Measurements from ENCODE around the gene APOF. TPM values are rescaled to one million over a fixed set of nuclear protein-coding genes. Genes with fewer than 3 reads are reported as not detected.

The APOF gene
- total and polyA plus RNA-seq, 10 of the 15 experiments (the other 5 are each of a cell fraction or from before 2014, with no cell fraction given), result 0.04 to 0.19 (median 0.11) TPM; not detected in 5

GRCh38 chr12:56333679-56334489 lies 28.8 kb downstream of the APOF start, which contains the start of gene PAN2 (continued):
- peak; percentile 81 for TF ChIP-seq SKIL (IDR thresholded peaks at IDR 0.05; ENCODE audit: low read depth, poor library complexity, severe bottlenecking)
- peak; percentile 96 for TF ChIP-seq NR2F1 (conservative IDR thresholded peaks at IDR 0.05)
- TF ChIP-seq MEF2B (IDR thresholded peaks at IDR 0.05; ENCODE audit: partially characterized antibody, poor library complexity, severe bottlenecking), result peak; percentile 96
- TF ChIP-seq RFX5 (IDR thresholded peaks at IDR 0.05; ENCODE audit: low read depth, low read length), result peak; percentile 83
- TF ChIP-seq HDAC2 (IDR thresholded peaks at IDR 0.05), result no peak
- TF ChIP-seq HDAC6 (IDR thresholded peaks at IDR 0.05; ENCODE audit: unreplicated experiment), result peak; percentile 53
- TF ChIP-seq RUNX3 (IDR thresholded peaks at IDR 0.05; ENCODE audit: low read length), result peak; percentile 69
- no peak for TF ChIP-seq SRF (IDR thresholded peaks at IDR 0.05; ENCODE audit: low read depth in 2 of 2, low read length in 2 of 2)

- peaks cover 19% of the 10 kb centered on the region for H3K4me1 ChIP-seq (ENCODE audit: control insufficient read depth, insufficient read depth, low read length)
- TSS peak; percentile 89 for BruUV-seq (replicated peaks)
- H3K9ac ChIP-seq (ENCODE audit: control insufficient read depth, insufficient read depth, low read length), result peak overlapping the region; percentile 99
- in situ Hi-C loops (cut with MboI) (no loop called here), intact Hi-C loops (cut with micrococcal nuclease; ENCODE audit: unreplicated experiment) (loop anchor here (1.0 to 5.0 kb wide), 2 partner anchors 27 to 129 kb away; partner anchors contain the start of gene STAT2)
- H3K27me3 ChIP-seq (replicated peaks in 1 of 2; ENCODE audit: control insufficient read depth in 2 of 2, insufficient read depth in 2 of 2, low read length in 1 of 2), result no peaks in the 10 kb centered on the region
- peak overlapping the region; percentile 94 for H3K4me2 ChIP-seq (ENCODE audit: control insufficient read depth, insufficient read depth)
- WGBS (ENCODE audit: insufficient coverage, insufficient replicate concordance, low lambda C conversion rate, missing lambda C conversion rate), result 4% methylated on average over 8 of the region's 8 CpGs
- ChIA-PET RAD21 (ENCODE audit: unreplicated experiment) (interaction anchor here (0.8 to 2.2 kb wide), 6 partner anchors 18 to 131 kb away, joined by 3 to 18 read pairs (median 6); partner anchors contain the start of genes CNPY2, STAT2 and TIMELESS), POLR2A (interaction anchor here (0.5 to 11.4 kb wide), 14 partner anchors 11 to 129 kb away, joined by 3 to 140 read pairs (median 3); partner anchors contain the start of genes ANKRD52, APOF, CNPY2 and STAT2), SMC1A (ENCODE audit: uncharacterized antibody, unreplicated experiment) (interaction anchor here (0.6 to 1.9 kb wide), 10 partner anchors 8 to 544 kb away, joined by 3 to 10 read pairs (median 3); partner anchors contain the start of genes CNPY2 and STAT2), CTCF (interaction anchor here (0.5 to 1.8 kb wide), 10 partner anchors 18 to 1044 kb away, joined by 3 to 20 read pairs (median 3); partner anchors contain the start of genes CNPY2, CS and STAT2)
- peak overlapping the region; percentile 99 for H3K27ac ChIP-seq (ENCODE audit: control insufficient read depth, insufficient read depth)
- no peaks in the 10 kb centered on the region for H3K9me3 ChIP-seq (replicated peaks; ENCODE audit: control insufficient read depth, insufficient read depth, low read length)
- peak overlapping the region; percentile 95 for H3K4me3 ChIP-seq
- H4K20me1 ChIP-seq (ENCODE audit: control insufficient read depth, insufficient read depth), result no peaks in the 10 kb centered on the region
- DNase-seq (ENCODE audit: low read depth, low spot score) (no peak), ATAC-seq (peak; percentile 28), FAIRE-seq (peak; percentile 41)
- peaks cover 14% of the 10 kb centered on the region for H3K79me2 ChIP-seq (ENCODE audit: control insufficient read depth, insufficient read depth, low read length)
- H2AFZ ChIP-seq (ENCODE audit: control insufficient read depth, low read depth, low read length), result peak overlapping the region; percentile 87
- H3K36me3 ChIP-seq (ENCODE audit: control insufficient read depth in 2 of 2, insufficient read depth in 2 of 2, low read length in 1 of 2), result no peaks in the 10 kb centered on the region
- TF ChIP-seq PRDM15 (CRISPR knock-in tag; IDR thresholded peaks at IDR 0.05), result no peak
- no peak for TF ChIP-seq NFYA (IDR thresholded peaks at IDR 0.05; ENCODE audit: borderline replicate concordance, low read depth, low read length)
- no peak for TF ChIP-seq ZBTB11 (CRISPR knock-in tag; IDR thresholded peaks at IDR 0.05)
Measured at GRCh38 chr12:56333197-56333678, 29.4 kb downstream of the APOF start.
